ENCODE data around the gene ROPN1L. TPM values are rescaled to one million over a fixed set of nuclear protein-coding genes. Genes with fewer than 3 reads are reported as not detected.

Gene ROPN1L
- total RNA-seq, 1 donor from 2014 or later, result not detected

DNA sequence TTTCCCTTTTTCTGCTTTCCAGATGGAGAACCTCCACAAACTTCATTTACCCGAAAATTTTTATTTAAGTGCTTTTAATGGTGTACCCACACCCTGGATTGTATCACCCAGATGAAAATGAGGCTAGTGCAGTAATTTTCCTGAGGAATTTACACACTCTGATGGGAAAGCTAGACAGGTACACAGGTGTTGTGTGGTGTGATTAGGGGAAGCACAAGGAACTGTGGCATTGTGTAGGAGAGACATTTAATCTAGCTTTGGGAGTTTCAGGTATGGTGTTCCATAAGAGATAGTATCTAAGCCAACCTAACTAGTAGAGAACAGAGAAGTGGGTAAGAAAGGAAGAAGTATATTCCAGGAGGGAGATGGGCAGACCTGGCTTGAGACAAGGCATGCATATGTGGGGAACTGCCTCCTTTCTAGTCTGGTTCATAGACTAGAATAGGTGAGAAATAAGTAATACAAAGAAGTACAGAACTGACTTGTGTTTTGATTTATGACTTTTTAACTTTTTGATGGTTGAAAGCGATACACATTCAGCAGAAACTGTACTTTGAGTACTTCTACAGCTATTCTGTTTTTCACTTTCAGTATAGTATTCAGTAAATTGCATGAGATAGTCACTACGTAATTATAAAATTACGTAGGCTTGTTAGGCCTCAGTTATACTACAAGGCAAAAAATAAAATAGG is 22.9 kb upstream of the ROPN1L start:
- Mint-ChIP-seq H3K36me3 (ENCODE audit: low read depth) (peaks cover 75% of the 10 kb centered on the region), H3K27ac (peak overlapping the region; percentile 25), H3K4me1 (peaks cover 23% of the 10 kb centered on the region), H3K4me3 (no peak overlapping the region), H3K9me3 (no peaks in the 10 kb centered on the region), H3K27me3 (no peaks in the 10 kb centered on the region)
- no peak for DNase-seq
- intact Hi-C loops (cut with micrococcal nuclease), result loop anchor here (1.0 kb wide), 1 partner anchor 65 kb away; the partner anchor contains the start of gene MARCHF6

DNA sequence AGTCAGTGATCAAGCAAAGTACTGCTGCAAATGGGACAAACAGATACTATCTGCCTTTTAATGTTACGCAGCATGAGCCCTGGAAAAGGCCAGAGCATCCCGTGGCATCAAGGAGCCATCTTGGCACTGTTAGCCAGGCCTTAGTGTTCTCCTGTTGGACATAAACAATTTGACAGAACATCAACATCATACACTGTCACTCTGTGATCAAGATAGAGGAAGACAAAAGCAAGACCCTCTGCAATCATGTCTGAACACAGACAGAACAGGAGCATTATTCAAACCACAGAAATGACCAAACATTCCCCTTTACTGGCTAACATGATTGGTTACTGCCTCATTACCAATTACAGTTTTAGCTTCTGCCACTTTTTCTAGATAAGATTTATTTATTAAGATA is 21.2 kb upstream of the ROPN1L start:
- no peak overlapping the region for H3K4me3 Mint-ChIP-seq
- no peak for DNase-seq
- H3K4me1 Mint-ChIP-seq, result peaks cover 23% of the 10 kb centered on the region
- no peak overlapping the region for H3K27ac Mint-ChIP-seq
- intact Hi-C loops (cut with micrococcal nuclease), result no loop called here
- H3K9me3 Mint-ChIP-seq, result no peaks in the 10 kb centered on the region
- H3K27me3 Mint-ChIP-seq, result no peaks in the 10 kb centered on the region
- peaks cover 81% of the 10 kb centered on the region for H3K36me3 Mint-ChIP-seq (ENCODE audit: low read depth)

DNA sequence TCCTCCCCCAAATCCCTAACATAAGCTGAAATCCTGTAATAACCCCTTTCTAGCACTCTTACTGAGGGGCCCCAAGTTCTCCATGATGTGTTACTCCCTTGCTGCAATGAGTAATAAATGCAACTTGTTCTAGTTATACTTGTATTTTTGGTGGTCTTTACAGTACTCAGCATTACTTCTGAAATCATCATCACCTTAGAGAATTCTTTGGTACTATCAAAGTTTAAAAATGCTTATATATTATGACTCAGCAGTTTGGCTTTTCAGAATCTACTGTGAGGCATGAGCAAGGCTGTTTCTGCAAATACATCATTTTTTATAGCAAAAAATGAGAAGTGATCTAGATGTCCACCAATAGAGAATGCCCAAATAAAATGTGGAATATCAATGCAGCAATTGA is 20.7 kb upstream of the ROPN1L start:
- intact Hi-C loops (cut with micrococcal nuclease), result no loop called here
- Mint-ChIP-seq H3K9me3 (no peaks in the 10 kb centered on the region), H3K36me3 (ENCODE audit: low read depth) (peaks cover 79% of the 10 kb centered on the region), H3K4me3 (no peak overlapping the region), H3K4me1 (peaks cover 23% of the 10 kb centered on the region), H3K27me3 (no peaks in the 10 kb centered on the region), H3K27ac (no peak overlapping the region)
- no peak for DNase-seq

GRCh38 chr5:10421896-10422691 is 19.6 kb upstream of the ROPN1L start:
- intact Hi-C loops (cut with micrococcal nuclease), result no loop called here
- H3K27me3 Mint-ChIP-seq, result no peaks in the 10 kb centered on the region
- H3K4me1 Mint-ChIP-seq, result peaks cover 30% of the 10 kb centered on the region
- no peak overlapping the region for H3K4me3 Mint-ChIP-seq
- DNase-seq, result no peak
- peak overlapping the region; percentile 41 for H3K27ac Mint-ChIP-seq
- no peaks in the 10 kb centered on the region for H3K9me3 Mint-ChIP-seq
- H3K36me3 Mint-ChIP-seq (ENCODE audit: low read depth), result peaks cover 82% of the 10 kb centered on the region

GRCh38 chr5:10423022-10423421 is 18.7 kb upstream of the ROPN1L start:
- peaks cover 34% of the 10 kb centered on the region for H3K4me1 Mint-ChIP-seq
- H3K4me3 Mint-ChIP-seq, result no peak overlapping the region
- DNase-seq, result no peak
- no peaks in the 10 kb centered on the region for H3K9me3 Mint-ChIP-seq
- H3K36me3 Mint-ChIP-seq (ENCODE audit: low read depth), result peaks cover 82% of the 10 kb centered on the region
- intact Hi-C loops (cut with micrococcal nuclease), result no loop called here
- no peaks in the 10 kb centered on the region for H3K27me3 Mint-ChIP-seq
- no peak overlapping the region for H3K27ac Mint-ChIP-seq

- H3K27ac Mint-ChIP-seq, result no peak overlapping the region
- DNase-seq, result no peak
- no peaks in the 10 kb centered on the region for H3K27me3 Mint-ChIP-seq
- no peak overlapping the region for H3K4me3 Mint-ChIP-seq
- intact Hi-C loops (cut with micrococcal nuclease), result loop anchor here (2.0 kb wide), 1 partner anchor 139 kb away; no protein-coding TSS in a partner anchor
- no peaks in the 10 kb centered on the region for H3K9me3 Mint-ChIP-seq
- H3K36me3 Mint-ChIP-seq (ENCODE audit: low read depth), result peaks cover 70% of the 10 kb centered on the region
- H3K4me1 Mint-ChIP-seq, result peaks cover 28% of the 10 kb centered on the region
These were observed 17.5 kb upstream of the ROPN1L start for GRCh38 chr5:10424124-10424731.

GRCh38 chr5:10427201-10427600 is 14.5 kb upstream of the ROPN1L start:
- no peak for DNase-seq
- H3K27ac Mint-ChIP-seq, result no peak overlapping the region
- no peak overlapping the region for H3K4me3 Mint-ChIP-seq
- H3K4me1 Mint-ChIP-seq, result peaks cover 13% of the 10 kb centered on the region
- H3K27me3 Mint-ChIP-seq, result no peaks in the 10 kb centered on the region
- intact Hi-C loops (cut with micrococcal nuclease), result no loop called here
- no peaks in the 10 kb centered on the region for H3K9me3 Mint-ChIP-seq
- peaks cover 57% of the 10 kb centered on the region for H3K36me3 Mint-ChIP-seq (ENCODE audit: low read depth)

DNA sequence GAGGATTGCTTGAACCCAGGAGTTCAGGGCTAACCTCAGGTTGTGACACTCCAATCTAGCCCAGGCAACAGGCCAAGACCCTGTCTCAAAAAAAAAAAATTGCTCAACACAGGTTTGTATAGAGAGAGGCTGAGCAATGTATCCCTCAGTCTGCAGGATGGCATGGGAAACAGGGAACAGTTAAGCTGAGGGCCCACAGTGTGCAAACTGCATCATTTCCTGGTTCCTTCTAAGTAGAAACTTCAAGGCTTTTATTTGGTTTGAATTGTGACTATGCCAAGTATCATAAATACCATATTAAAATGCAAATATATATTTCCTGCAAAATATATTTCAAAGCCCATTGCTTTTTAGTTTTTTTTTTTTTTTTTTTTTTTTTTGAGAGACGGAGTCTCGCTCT is 13.7 kb upstream of the ROPN1L start:
- Mint-ChIP-seq H3K27me3 (no peaks in the 10 kb centered on the region), H3K36me3 (ENCODE audit: low read depth) (peaks cover 56% of the 10 kb centered on the region), H3K4me1 (peaks cover 17% of the 10 kb centered on the region), H3K9me3 (no peaks in the 10 kb centered on the region), H3K4me3 (no peak overlapping the region), H3K27ac (no peak overlapping the region)
- no peak for DNase-seq
- intact Hi-C loops (cut with micrococcal nuclease), result no loop called here

DNA sequence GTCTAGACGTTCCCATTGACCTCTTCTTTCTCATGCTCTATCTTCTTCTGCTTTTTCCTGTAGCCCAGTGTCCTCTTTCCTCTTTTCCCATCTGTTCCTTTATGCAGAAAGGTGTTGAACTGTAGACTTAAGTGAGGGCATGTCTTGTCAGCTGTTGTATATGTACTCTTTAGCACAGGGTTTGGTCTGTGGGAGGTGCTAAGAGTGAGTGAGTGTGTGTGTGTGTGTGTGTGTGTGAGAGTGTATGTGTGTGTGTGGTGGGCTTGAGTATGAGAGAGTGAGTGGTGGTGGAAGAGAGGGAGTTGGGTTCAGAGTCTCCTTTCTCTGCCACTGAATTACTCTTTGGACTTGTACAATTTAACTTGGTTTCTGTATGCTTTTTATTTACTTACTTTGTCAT is 10.3 kb upstream of the ROPN1L start:
- intact Hi-C loops (cut with micrococcal nuclease), result no loop called here
- no peaks in the 10 kb centered on the region for H3K27me3 Mint-ChIP-seq
- H3K4me3 Mint-ChIP-seq, result no peak overlapping the region
- H3K27ac Mint-ChIP-seq, result no peak overlapping the region
- H3K9me3 Mint-ChIP-seq, result no peaks in the 10 kb centered on the region
- DNase-seq, result no peak
- peaks cover 48% of the 10 kb centered on the region for H3K36me3 Mint-ChIP-seq (ENCODE audit: low read depth)
- peaks cover 15% of the 10 kb centered on the region for H3K4me1 Mint-ChIP-seq

- peaks cover 43% of the 10 kb centered on the region for H3K36me3 Mint-ChIP-seq (ENCODE audit: low read depth)
- H3K4me1 Mint-ChIP-seq, result peaks cover 10% of the 10 kb centered on the region
- no peak overlapping the region for H3K27ac Mint-ChIP-seq
- H3K4me3 Mint-ChIP-seq, result no peak overlapping the region
- intact Hi-C loops (cut with micrococcal nuclease), result no loop called here
- DNase-seq, result peak; percentile 51
- no peaks in the 10 kb centered on the region for H3K9me3 Mint-ChIP-seq
- H3K27me3 Mint-ChIP-seq, result no peaks in the 10 kb centered on the region
These were observed 9.3 kb upstream of the ROPN1L start for GRCh38 chr5:10432059-10433008.

GRCh38 chr5:10434392-10434791 is 7.3 kb upstream of the ROPN1L start:
- Mint-ChIP-seq H3K27me3 (no peaks in the 10 kb centered on the region), H3K9me3 (no peaks in the 10 kb centered on the region), H3K27ac (no peak overlapping the region), H3K4me3 (no peak overlapping the region), H3K36me3 (ENCODE audit: low read depth) (peaks cover 45% of the 10 kb centered on the region), H3K4me1 (peaks cover 8% of the 10 kb centered on the region)
- DNase-seq, result no peak
- intact Hi-C loops (cut with micrococcal nuclease), result no loop called here

DNA sequence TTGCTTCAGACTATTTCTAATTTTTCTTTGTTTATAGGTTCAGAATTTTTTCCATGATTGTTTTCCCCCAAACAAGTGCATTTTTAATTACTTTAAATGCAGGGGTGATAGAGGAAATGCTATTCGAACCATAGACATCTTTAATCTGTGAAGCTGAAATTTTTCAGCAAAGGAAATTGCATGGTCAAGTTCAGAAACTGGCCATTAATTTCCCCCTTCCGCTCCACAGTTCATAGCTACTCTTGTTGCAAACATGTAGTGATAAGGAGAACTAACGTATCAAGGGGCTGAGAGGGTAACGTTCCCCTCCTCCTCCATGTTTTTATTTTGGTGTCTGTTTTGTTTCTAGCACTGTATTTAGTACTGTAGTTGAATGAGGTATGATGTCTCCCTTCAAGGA is 3.4 kb upstream of the ROPN1L start:
- no peak overlapping the region for H3K4me3 Mint-ChIP-seq
- H3K4me1 Mint-ChIP-seq, result peaks cover 14% of the 10 kb centered on the region
- H3K36me3 Mint-ChIP-seq (ENCODE audit: low read depth), result peaks cover 28% of the 10 kb centered on the region
- intact Hi-C loops (cut with micrococcal nuclease), result no loop called here
- DNase-seq, result no peak
- no peak overlapping the region for H3K27ac Mint-ChIP-seq
- H3K9me3 Mint-ChIP-seq, result no peaks in the 10 kb centered on the region
- H3K27me3 Mint-ChIP-seq, result peaks cover 3% of the 10 kb centered on the region

DNA sequence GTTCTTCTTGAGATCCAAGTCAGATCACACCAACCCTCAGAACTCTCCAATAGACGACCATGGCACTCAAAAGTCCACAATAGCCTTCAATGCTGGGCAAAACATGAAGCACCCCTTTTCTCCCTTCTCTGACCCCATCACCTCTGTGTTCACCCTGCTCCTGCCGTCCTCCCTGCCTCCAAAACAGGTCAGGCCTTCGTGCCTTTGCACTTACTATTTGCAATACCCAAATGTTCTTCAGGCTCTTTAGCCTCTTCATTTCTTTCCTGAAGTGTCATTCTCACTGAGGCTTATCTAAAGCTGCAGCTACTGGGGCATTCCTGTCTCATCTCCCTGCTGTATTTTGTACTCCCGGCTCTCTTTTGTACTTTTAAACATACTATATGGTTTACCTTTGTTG is 2.0 kb upstream of the ROPN1L start:
- DNase-seq, result no peak
- peaks cover 7% of the 10 kb centered on the region for H3K27me3 Mint-ChIP-seq
- peaks cover 21% of the 10 kb centered on the region for H3K36me3 Mint-ChIP-seq (ENCODE audit: low read depth)
- H3K4me1 Mint-ChIP-seq, result peaks cover 17% of the 10 kb centered on the region
- no peak overlapping the region for H3K27ac Mint-ChIP-seq
- H3K4me3 Mint-ChIP-seq, result no peak overlapping the region
- intact Hi-C loops (cut with micrococcal nuclease), result loop anchor here (5.0 kb wide), 3 partner anchors 138 to 323 kb away; partner anchors contain the start of gene DAP
- peaks cover 4% of the 10 kb centered on the region for H3K9me3 Mint-ChIP-seq

Data from activated CD4-positive, alpha-beta T cell treated with anti-CD3 and anti-CD28 coated beads, Interleukin-2, amount 10 ng/mL, durations not matched to agents 24 days and 14 days (primary cell).